ENCODE data around the gene MPP7.

The MPP7 gene

GRCh38 chr10:28312572-28312971 lies 9.7 kb upstream of the MPP7 start:
- no peak for DNase-seq

GRCh38 chr10:28311104-28311503 lies 8.2 kb upstream of the MPP7 start:
- Histone ChIP-seq H3K4me3 (ENCODE audit: low read depth, low read length) (no peak overlapping the region), H3K27me3 (peaks cover 3% of the 10 kb centered on the region; the same call in 1 of the 2 replicates), H3K4me1 (no peaks in the 10 kb centered on the region), H3K9me3 (no peaks in the 10 kb centered on the region), H3K36me3 (no peaks in the 10 kb centered on the region)
- DNase-seq: no peak
- TF ChIP-seq CTCF (IDR thresholded peaks at IDR 0.05; ENCODE audit: low read depth, low read length): no peak

More at GRCh38 chr10:28312572-28312971, 9.7 kb upstream of the MPP7 start:
- TF ChIP-seq CTCF (IDR thresholded peaks at IDR 0.05; ENCODE audit: low read depth, low read length): no peak
- Histone ChIP-seq H3K4me1 (no peaks in the 10 kb centered on the region), H3K4me3 (ENCODE audit: low read depth, low read length) (no peak overlapping the region), H3K36me3 (no peaks in the 10 kb centered on the region), H3K9me3 (no peaks in the 10 kb centered on the region), H3K27me3 (no peaks in the 10 kb centered on the region)

- no peak overlapping the region for H3K4me3 ChIP-seq (ENCODE audit: low read depth, low read length)
- TF ChIP-seq CTCF (IDR thresholded peaks at IDR 0.05; ENCODE audit: low read depth, low read length): no peak
- DNase-seq: no peak
- peaks cover 9% of the 10 kb centered on the region; the same call in 1 of the 2 replicates for H3K27me3 ChIP-seq
- no peaks in the 10 kb centered on the region for H3K36me3 ChIP-seq
- no peaks in the 10 kb centered on the region for H3K9me3 ChIP-seq
- H3K4me1 ChIP-seq: no peaks in the 10 kb centered on the region
Measured at GRCh38 chr10:28307267-28307666, 4.4 kb upstream of the MPP7 start.

GRCh38 chr10:28305553-28305952 lies 2.7 kb upstream of the MPP7 start:
- H3K27me3 ChIP-seq: peaks cover 16% of the 10 kb centered on the region
- no peaks in the 10 kb centered on the region for H3K36me3 ChIP-seq
- DNase-seq: no peak
- no peak for TF ChIP-seq CTCF (IDR thresholded peaks at IDR 0.05; ENCODE audit: low read depth, low read length)
- no peaks in the 10 kb centered on the region for H3K9me3 ChIP-seq
- no peak overlapping the region for H3K4me3 ChIP-seq (ENCODE audit: low read depth, low read length)
- H3K4me1 ChIP-seq: no peaks in the 10 kb centered on the region

GRCh38 chr10:28304032-28304571 lies 1.2 kb upstream of the MPP7 start:
- Histone ChIP-seq H3K36me3 (no peaks in the 10 kb centered on the region), H3K27me3 (peaks cover 16% of the 10 kb centered on the region), H3K9me3 (no peaks in the 10 kb centered on the region), H3K4me3 (ENCODE audit: low read depth, low read length) (no peak overlapping the region), H3K4me1 (no peaks in the 10 kb centered on the region)
- DNase-seq: no peak
- no peak for TF ChIP-seq CTCF (IDR thresholded peaks at IDR 0.05; ENCODE audit: low read depth, low read length)

GRCh38 chr10:28302012-28302637 lies 739 bp downstream of the MPP7 start:
- peaks cover 20% of the 10 kb centered on the region for H3K27me3 ChIP-seq
- DNase-seq: peak; percentile 46

More at GRCh38 chr10:28302012-28302637, 739 bp downstream of the MPP7 start:
- Histone ChIP-seq H3K9me3 (no peaks in the 10 kb centered on the region), H3K36me3 (no peaks in the 10 kb centered on the region), H3K4me1 (no peaks in the 10 kb centered on the region), H3K4me3 (ENCODE audit: low read depth, low read length) (peak overlapping the region; percentile 53)
- no peak for TF ChIP-seq CTCF (IDR thresholded peaks at IDR 0.05; ENCODE audit: low read depth, low read length)
